ENCODE results near the gene ZNF134.
A peak's percentile ranks its signal among the peaks of the same experiment; 100 is the strongest.

The ZNF134 gene

DNA sequence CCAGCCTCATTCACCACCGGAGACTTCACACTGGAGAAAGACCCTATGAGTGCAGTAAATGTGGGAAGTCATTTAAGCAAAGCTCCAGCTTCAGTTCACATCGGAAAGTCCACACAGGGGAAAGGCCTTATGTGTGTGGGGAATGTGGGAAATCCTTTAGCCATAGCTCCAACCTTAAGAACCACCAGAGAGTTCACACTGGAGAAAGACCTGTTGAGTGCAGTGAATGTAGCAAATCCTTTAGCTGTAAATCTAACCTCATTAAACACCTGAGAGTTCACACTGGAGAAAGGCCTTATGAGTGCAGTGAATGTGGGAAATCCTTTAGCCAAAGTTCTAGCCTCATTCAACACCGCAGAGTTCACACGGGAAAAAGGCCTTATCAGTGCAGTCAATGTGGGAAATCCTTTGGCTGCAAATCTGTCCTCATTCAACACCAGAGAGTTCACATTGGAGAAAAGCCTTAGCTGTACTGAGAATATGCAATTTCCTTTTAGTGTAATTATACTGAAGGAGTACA lies 27.7 kb downstream of the ZNF134 start:
- no peak for DNase-seq (ENCODE audit: low read depth)

DNA sequence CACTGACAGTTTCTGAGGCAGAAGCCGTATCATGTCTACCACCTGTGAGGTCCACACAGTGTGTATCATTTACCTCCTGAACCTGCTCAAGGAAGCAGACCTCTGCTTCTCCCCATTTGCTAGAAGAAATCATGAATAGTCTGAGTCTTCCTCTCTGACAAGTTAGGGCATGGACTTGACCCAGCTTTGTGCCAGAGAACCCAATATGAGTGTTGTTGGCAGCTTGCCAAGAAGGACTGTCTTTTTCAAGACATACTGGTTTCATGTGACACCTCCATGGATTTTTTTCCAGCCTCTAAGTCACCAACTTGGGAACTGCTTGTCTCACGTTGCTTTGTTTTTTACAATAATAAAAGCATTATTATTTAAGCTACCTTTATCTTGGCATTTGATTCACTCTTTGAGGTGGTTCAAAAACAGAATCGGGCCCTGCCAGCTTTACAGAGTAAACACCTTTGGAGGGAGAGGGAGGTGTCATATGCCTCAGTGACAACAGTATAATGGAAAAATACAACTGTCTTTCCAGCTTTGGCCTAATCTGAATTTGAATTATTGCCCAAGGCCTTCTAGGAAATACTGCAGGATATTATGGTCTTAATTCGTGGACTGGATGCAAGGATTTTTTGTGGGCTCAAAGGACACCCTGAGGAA lies 28.5 kb downstream of the ZNF134 start:
- no peak for DNase-seq (ENCODE audit: low read depth)

DNA sequence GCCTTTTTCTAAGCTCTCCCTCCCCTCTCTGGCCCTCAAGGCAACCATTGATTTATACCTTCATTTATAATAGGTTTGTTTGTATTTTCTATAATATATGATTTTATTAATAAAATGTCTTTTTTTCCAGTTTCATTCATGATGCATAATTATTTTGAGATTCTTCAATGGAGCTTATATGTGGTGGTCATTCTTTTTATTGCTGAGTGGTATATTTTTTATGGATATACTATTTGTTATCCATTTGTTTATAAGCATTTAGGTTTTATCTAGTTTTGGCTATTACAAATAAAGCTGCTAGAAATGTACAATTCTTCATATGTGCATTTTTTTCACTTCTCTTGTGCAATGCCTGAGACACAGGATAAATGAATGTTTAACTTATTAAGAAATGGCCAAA lies 29.7 kb downstream of the ZNF134 start:
- DNase-seq (ENCODE audit: low read depth) = no peak

DNA sequence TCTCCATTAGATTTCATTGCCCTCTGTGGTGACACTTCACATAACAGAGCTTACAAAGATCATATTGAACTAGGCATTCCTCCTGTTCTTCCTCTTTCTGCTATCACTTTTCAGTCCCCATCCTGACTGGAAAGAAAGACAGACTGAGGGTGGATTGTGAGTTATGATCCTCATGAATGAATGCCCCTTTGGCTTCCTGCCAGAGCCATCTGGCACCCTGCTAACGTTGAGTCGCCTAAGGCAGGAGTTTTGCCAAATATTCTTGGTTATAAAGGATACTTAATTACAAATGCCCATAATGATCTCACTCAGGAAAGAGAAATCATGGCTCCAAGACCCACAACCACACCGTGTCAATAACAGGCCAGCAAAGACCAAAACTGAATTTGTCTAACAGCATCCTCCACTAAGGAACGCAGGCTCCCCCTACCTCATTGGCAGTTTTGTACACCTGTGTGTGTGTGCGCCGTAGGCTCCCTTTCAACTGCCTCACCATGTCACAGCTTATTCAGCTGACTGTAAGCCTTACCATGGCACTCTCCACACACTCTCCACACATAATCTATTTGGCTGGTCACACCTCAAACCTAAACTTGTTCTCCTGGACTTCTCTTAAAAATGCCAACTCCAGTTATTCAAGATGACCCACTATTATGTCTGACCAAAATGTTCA lies 34.4 kb downstream of the ZNF134 start:
- no peak for DNase-seq (ENCODE audit: low read depth)

DNA sequence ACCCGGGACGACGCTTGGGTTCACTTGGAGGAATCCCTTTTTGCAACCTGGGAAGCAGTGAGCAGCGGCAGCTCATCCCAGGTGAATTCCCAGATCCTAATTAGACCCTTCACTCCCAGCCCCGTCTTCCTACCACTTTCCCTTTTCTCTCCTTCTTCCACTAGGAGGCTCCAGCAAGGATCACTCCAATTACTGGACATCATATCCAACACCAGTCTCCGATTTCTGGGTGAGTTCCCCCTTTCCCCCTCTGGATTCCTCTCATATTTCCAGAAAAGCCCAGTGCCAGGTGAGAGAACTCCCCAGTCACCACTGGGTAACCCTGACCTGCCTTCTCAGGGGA lies 37.6 kb downstream of the ZNF134 start:
- no peak for DNase-seq (ENCODE audit: low read depth)

DNA sequence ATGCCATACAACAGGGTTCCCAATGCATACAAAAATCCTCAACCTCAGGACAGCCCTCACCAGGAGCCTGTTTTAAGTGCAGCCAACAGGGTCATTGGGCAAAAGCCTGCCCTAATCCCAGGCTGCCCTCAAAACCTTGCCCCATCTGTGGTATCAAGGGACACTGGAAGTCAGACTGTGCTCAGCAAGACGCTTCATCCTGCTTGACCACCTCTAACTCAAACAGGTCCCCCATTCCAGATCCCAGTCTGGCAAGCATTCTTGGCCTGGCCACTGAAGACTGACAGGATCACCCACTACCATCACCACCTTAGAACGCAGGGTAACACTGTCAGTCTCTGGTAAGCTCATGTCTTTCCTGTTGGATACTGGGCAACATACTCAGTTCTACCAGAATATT lies 39.6 kb downstream of the ZNF134 start:
- no peak for DNase-seq (ENCODE audit: low read depth)

DNA sequence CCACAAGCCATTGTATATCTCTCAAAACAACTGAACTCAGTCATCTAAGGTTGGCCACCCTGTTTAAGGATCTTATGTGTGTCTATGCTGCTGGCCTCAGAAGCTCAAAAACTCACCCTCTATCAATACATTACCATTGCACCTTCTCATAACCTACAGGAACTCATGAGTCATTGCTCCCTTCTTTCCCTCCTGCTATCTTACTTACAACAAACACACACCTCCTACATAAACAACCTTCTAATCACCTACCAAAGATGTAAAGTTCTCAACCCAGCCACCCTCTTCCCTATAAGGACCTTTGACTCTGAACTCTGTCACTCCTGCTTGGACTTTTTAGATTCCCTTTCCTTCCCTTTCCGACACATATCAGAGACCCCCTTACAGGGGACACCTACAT lies 41.4 kb downstream of the ZNF134 start:
- DNase-seq (ENCODE audit: low read depth) = no peak

DNA sequence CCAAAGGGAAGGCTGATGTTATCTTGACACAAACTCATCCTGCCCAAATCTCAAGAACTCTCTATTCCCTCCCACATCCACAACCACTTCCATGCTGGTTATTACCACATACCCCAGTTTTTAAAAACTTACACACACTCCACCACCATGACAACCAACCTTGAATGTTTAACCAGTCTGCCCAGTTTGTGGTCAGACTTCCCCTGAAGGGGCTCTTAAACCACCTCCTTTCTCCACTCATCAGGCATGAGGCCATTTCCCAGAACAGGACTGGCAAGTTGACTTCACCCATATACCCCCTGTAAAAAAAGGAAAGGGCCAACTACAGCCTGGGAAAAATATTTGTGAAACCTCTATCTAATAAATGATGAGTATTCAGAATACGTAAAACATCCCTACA lies 42.3 kb downstream of the ZNF134 start:
- DNase-seq (ENCODE audit: low read depth) = no peak

DNA sequence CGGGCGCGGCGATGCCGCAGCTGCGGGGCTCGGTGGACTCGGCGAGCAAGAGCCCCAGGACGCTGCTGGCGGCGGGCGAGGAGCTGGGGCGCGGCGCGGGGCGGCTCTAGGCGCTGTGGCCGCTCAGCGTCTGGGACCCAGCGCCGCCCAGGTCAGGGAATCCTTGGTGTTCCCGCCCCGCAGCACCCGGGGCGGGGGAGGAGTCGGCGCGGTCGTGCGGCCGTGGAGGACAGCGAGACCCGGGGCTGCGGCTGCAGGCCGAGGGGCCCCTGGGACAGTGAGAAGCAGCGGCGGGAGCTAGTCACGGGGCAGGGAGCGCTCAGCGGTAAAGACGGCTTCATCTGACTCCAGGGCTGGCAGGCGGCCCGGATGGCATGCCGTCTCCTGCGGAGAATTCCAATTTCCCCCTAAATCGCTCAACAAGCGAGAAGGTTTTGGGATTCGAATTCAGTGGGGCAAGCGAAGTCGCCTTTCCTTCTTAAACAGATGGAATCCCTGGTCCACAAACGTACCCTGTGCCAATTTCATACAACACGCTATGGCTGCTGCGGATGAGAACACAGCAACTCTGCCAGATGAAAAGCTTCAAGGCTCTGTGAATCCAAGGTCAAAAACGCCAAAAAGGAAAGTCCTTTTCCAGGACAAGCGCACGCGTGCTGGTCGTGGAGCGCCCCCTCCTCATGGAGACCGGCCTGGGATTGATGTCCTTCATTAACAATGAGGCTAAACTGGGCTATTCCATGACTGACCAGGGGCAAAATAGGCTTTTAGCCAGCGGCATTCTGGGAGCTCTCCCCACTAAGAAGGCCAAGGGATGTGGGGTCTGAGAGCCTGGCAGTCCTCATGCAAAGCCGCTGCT lies 50.5 kb downstream of the ZNF134 start:
- DNase-seq (ENCODE audit: low read depth) = peak; percentile 36

DNA sequence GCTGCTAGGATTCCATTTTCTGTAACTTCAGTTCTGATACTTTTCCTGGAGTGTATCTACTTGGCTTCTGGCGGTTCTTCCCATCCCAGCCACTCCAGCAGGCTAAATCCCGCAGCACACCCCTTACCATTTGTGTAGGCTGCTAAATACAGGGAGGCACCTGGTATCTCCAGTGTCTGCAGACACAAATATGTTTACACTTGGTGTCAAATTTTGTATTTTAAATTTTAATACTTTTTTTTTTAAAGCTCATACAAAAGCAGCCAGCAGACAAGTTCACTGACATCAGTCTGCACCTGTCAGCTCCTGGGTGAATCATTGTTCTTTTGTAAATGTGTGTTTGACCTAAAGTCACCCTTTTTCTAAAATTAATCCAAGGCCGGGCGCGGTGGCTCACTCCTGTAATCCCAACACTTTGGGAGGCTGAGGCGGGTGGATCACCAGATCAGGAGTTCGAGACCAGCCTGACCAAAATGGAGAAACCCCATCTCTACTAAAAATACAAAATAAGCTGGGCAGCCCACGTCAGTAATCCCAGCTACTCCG lies 51.3 kb downstream of the ZNF134 start:
- no peak for DNase-seq (ENCODE audit: low read depth)

DNA sequence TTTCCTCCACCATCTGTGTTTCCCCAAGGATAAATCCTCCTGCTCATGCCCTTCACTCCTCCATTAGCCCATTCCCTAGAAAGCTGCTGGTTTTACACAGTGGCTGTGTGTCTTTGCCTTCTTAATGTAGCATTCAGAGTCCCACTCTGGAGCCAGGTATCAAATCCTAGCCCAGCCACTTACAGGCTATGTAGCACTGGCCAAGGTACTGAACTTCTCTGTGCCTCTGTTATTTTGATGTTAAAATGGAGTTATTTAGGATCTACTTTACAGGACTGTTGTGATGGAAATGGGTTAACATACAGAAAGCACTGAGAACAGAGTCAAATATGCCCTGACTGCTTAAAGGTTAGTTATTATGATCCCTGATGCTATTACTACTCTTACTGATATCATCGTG lies 53.2 kb downstream of the ZNF134 start:
- DNase-seq (ENCODE audit: low read depth) = no peak

DNA sequence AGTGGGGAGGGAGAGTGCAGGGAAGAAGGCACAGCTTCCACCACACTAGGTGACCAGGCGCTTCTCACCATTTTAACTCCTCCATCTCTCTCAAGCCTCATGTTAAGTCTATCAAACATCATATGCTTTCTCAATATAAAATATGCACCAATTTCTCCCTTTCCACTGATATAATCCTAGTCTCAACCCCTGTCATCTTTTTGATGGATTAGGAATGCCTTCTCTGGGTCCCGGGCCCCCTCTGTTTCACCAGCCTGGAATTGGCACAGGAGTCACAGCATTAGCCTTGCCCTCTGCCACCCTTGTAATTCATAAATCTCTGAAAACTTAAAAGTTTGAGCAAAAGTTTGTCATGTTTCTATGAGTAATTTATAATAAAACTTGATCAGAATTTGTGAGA lies 54.6 kb downstream of the ZNF134 start, which contains the start of gene ZSCAN4:
ZSCAN4 (plus strand) TSS at position 301 of the 400 bp plus-strand sequence. CDS start 7,211 bp downstream, outside the sequence.
- DNase-seq (ENCODE audit: low read depth) = no peak

DNA sequence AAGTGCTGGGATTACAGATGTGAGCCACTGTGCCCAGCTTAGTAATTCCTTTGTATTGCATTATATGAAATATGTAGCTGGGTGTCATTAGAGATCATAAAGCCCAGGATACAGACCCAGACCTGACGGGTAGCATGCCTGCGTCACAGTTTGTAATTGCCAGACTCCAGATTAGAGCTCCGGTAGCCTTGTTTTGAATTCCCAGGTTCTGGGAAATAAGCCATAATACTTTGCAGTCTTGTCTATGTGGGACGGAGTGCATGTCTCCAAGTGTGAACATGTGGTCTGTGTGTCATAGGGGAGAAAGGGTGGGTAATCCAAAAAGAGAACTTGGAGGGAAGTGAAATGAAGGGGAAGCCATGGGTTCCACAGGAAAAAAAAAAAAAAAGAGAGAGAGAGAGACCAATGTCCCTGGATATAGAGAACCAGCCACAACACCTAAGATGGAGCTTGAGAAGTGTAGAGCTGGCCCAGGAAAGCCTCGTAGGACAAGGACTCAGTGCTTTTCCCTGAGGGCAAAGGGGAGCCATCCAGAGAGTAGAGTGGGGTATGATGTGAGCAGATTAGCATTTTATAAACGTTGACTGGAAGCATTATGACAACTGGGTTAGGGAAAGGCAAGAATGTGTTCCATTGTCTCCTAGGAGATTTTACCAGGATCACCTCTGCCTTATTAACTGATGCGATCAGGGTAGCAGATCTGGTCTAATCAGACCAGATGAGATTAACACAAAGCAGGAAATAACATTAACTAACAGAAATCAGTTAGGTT lies 57.3 kb downstream of the ZNF134 start:
- DNase-seq (ENCODE audit: low read depth) = no peak

DNA sequence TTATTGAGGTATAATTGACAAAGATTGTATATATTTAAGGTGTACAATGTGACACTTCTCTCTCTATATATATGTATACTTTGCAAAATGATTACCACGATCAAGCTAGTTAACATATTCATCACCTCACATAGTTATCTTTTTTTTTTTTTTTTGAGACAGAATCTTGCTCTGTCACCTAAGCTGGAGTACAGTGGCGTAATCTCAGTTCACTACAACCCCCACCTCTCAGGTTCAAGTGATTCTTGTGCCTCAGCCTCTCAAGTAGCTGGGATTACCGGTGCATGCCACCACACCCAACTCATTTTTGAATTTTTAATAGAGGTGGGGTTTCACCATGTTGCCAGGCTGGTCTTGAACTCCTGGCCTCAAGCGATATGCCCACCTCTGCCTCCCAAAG lies 58.4 kb downstream of the ZNF134 start:
- DNase-seq (ENCODE audit: low read depth) = no peak
